ENCODE measurements around the gene TIGD6.
A peak's percentile ranks its signal among the peaks of the same experiment; 100 is the strongest.

TIGD6 gene

GRCh38 chr5:149956685-149957084 lies 43.8 kb downstream of the TIGD6 start:
- Histone ChIP-seq H2AFZ (ENCODE audit: low read length) (no peak overlapping the region), H3K79me1 (ENCODE audit: low read depth, low read length) (no peaks in the 10 kb centered on the region), H3K27ac (replicated peaks; ENCODE audit: low read length) (no peak overlapping the region), H3K23ac (ENCODE audit: low read depth, low read length, poor library complexity) (no peak overlapping the region), H2BK120ac (ENCODE audit: low read depth, low read length) (no peak overlapping the region), H3K9me3 (replicated peaks in 1 of 2; ENCODE audit: control insufficient read depth in 2 of 2, insufficient read depth in 1 of 2, low read depth in 1 of 2, low read length in 2 of 2) (no peaks in the 10 kb centered on the region), H4K91ac (ENCODE audit: low read depth, low read length, poor library complexity) (no peak overlapping the region), H4K8ac (ENCODE audit: low read depth, low read length) (no peak overlapping the region), H3K14ac (ENCODE audit: low read length) (no peak overlapping the region), H3K4me1 (ENCODE audit: control insufficient read depth in 2 of 2, insufficient read depth in 1 of 2, low read depth in 1 of 2, low read length in 2 of 2) (peaks cover 5 to 6% of the 10 kb centered on the region in 2 donors), H3K4ac (ENCODE audit: low read length) (no peak overlapping the region), H3K4me3 (ENCODE audit: low read length in 2 of 2) (no peak overlapping the region), H2BK12ac (ENCODE audit: low read length) (no peak overlapping the region), H3K18ac (ENCODE audit: low read length) (no peak overlapping the region), H2BK15ac (ENCODE audit: low read length) (no peak overlapping the region), H3K9ac (ENCODE audit: low read depth, low read length, poor library complexity) (no peak overlapping the region), H3K27me3 (ENCODE audit: control insufficient read depth in 3 of 3, insufficient read depth in 3 of 3, low read depth in 1 of 3, low read length in 3 of 3) (peaks cover 0 to under 1% (median 0%) of the 10 kb centered on the region in 3 experiments), H3K36me3 (replicated peaks in 1 of 2; ENCODE audit: control insufficient read depth in 2 of 2, insufficient read depth in 2 of 2, low read length in 2 of 2) (no peaks in the 10 kb centered on the region), H2AK5ac (ENCODE audit: low read depth, low read length) (no peak overlapping the region), H3K4me2 (ENCODE audit: insufficient read depth, low read length, poor library complexity, severe bottlenecking) (no peak overlapping the region), H2BK5ac (ENCODE audit: low read length) (no peak overlapping the region)
- no peak for DNase-seq (ENCODE audit: low spot score)
- WGBS, 2 donors (ENCODE audit: extremely low coverage in 2 of 2, insufficient read length in 2 of 2, insufficient replicate concordance in 1 of 2): no CpG with 5 or more reads among the region's 5 CpGs

GRCh38 chr5:149954798-149955197 lies 45.7 kb downstream of the TIGD6 start:
- WGBS, 2 donors (ENCODE audit: extremely low coverage in 2 of 2, insufficient read length in 2 of 2, insufficient replicate concordance in 1 of 2): no CpG with 5 or more reads among the region's 6 CpGs
- H3K4ac ChIP-seq (ENCODE audit: low read length): no peak overlapping the region

GRCh38 chr5:149953436-149954121 lies 46.9 kb downstream of the TIGD6 start:
- Histone ChIP-seq H3K14ac (ENCODE audit: low read length) (no peak overlapping the region), H3K27ac (replicated peaks; ENCODE audit: low read length) (no peak overlapping the region), H3K9me3 (replicated peaks in 1 of 2; ENCODE audit: control insufficient read depth in 2 of 2, insufficient read depth in 1 of 2, low read depth in 1 of 2, low read length in 2 of 2) (no peaks in the 10 kb centered on the region), H3K9ac (ENCODE audit: low read depth, low read length, poor library complexity) (no peak overlapping the region), H3K4me2 (ENCODE audit: insufficient read depth, low read length, poor library complexity, severe bottlenecking) (no peak overlapping the region), H3K27me3 (ENCODE audit: control insufficient read depth in 3 of 3, insufficient read depth in 3 of 3, low read depth in 1 of 3, low read length in 3 of 3) (peaks cover 0 to 4% (median 0%) of the 10 kb centered on the region in 3 experiments), H4K8ac (ENCODE audit: low read depth, low read length) (no peak overlapping the region), H4K91ac (ENCODE audit: low read depth, low read length, poor library complexity) (no peak overlapping the region), H2BK15ac (ENCODE audit: low read length) (no peak overlapping the region), H3K79me1 (ENCODE audit: low read depth, low read length) (no peaks in the 10 kb centered on the region), H2BK5ac (ENCODE audit: low read length) (no peak overlapping the region), H2BK120ac (ENCODE audit: low read depth, low read length) (no peak overlapping the region), H3K18ac (ENCODE audit: low read length) (no peak overlapping the region), H2AFZ (ENCODE audit: low read length) (peak overlapping the region; percentile 35), H2AK5ac (ENCODE audit: low read depth, low read length) (no peak overlapping the region), H3K4me1 (ENCODE audit: control insufficient read depth in 2 of 2, insufficient read depth in 1 of 2, low read depth in 1 of 2, low read length in 2 of 2) (no peaks in the 10 kb centered on the region), H3K36me3 (replicated peaks in 1 of 2; ENCODE audit: control insufficient read depth in 2 of 2, insufficient read depth in 2 of 2, low read length in 2 of 2) (no peaks in the 10 kb centered on the region), H3K4ac (ENCODE audit: low read length) (no peak overlapping the region), H3K4me3 (ENCODE audit: low read length in 2 of 2) (no peak overlapping the region), H3K23ac (ENCODE audit: low read depth, low read length, poor library complexity) (no peak overlapping the region), H2BK12ac (ENCODE audit: low read length) (no peak overlapping the region)
- no peak for DNase-seq (ENCODE audit: low spot score)
- WGBS, 2 donors (ENCODE audit: extremely low coverage in 2 of 2, insufficient read length in 2 of 2, insufficient replicate concordance in 1 of 2): no CpG with 5 or more reads among the region's 9 CpGs

More at GRCh38 chr5:149954798-149955197, 45.7 kb downstream of the TIGD6 start:
- no peak overlapping the region for H3K4me2 ChIP-seq (ENCODE audit: insufficient read depth, low read length, poor library complexity, severe bottlenecking)
- no peak overlapping the region for H2BK12ac ChIP-seq (ENCODE audit: low read length)
- H2BK15ac ChIP-seq (ENCODE audit: low read length): no peak overlapping the region
- H2AFZ ChIP-seq (ENCODE audit: low read length): no peak overlapping the region
- no peak overlapping the region for H2BK5ac ChIP-seq (ENCODE audit: low read length)
- H3K9ac ChIP-seq (ENCODE audit: low read depth, low read length, poor library complexity): no peak overlapping the region
- peaks cover 2 to 4% of the 10 kb centered on the region in 2 donors for H3K4me1 ChIP-seq (ENCODE audit: control insufficient read depth in 2 of 2, insufficient read depth in 1 of 2, low read depth in 1 of 2, low read length in 2 of 2)
- H4K91ac ChIP-seq (ENCODE audit: low read depth, low read length, poor library complexity): no peak overlapping the region
- no peaks in the 10 kb centered on the region for H3K36me3 ChIP-seq (replicated peaks in 1 of 2; ENCODE audit: control insufficient read depth in 2 of 2, insufficient read depth in 2 of 2, low read length in 2 of 2)
- H3K18ac ChIP-seq (ENCODE audit: low read length): no peak overlapping the region
- H2AK5ac ChIP-seq (ENCODE audit: low read depth, low read length): no peak overlapping the region
- H3K27me3 ChIP-seq (ENCODE audit: control insufficient read depth in 3 of 3, insufficient read depth in 3 of 3, low read depth in 1 of 3, low read length in 3 of 3): peaks cover 0 to 4% (median 0%) of the 10 kb centered on the region in 3 experiments
- H3K79me1 ChIP-seq (ENCODE audit: low read depth, low read length): no peaks in the 10 kb centered on the region
- H3K27ac ChIP-seq (replicated peaks; ENCODE audit: low read length): no peak overlapping the region
- no peak overlapping the region for H3K14ac ChIP-seq (ENCODE audit: low read length)
- no peak for DNase-seq (ENCODE audit: low spot score)
- H3K23ac ChIP-seq (ENCODE audit: low read depth, low read length, poor library complexity): no peak overlapping the region
- no peak overlapping the region for H2BK120ac ChIP-seq (ENCODE audit: low read depth, low read length)
- H3K9me3 ChIP-seq (replicated peaks in 1 of 2; ENCODE audit: control insufficient read depth in 2 of 2, insufficient read depth in 1 of 2, low read depth in 1 of 2, low read length in 2 of 2): no peaks in the 10 kb centered on the region
- H3K4me3 ChIP-seq (ENCODE audit: low read length in 2 of 2): no peak overlapping the region
- H4K8ac ChIP-seq (ENCODE audit: low read depth, low read length): no peak overlapping the region

- Histone ChIP-seq H2BK120ac (ENCODE audit: low read depth, low read length) (no peak overlapping the region), H3K14ac (ENCODE audit: low read length) (no peak overlapping the region), H3K4ac (ENCODE audit: low read length) (no peak overlapping the region), H3K4me2 (ENCODE audit: insufficient read depth, low read length, poor library complexity, severe bottlenecking) (no peak overlapping the region), H3K36me3 (replicated peaks in 1 of 2; ENCODE audit: control insufficient read depth in 2 of 2, insufficient read depth in 2 of 2, low read length in 2 of 2) (no peaks in the 10 kb centered on the region), H3K4me3 (ENCODE audit: low read length in 2 of 2) (no peak overlapping the region), H3K27ac (replicated peaks; ENCODE audit: low read length) (no peak overlapping the region), H2AK5ac (ENCODE audit: low read depth, low read length) (no peak overlapping the region), H3K79me1 (ENCODE audit: low read depth, low read length) (no peaks in the 10 kb centered on the region), H4K91ac (ENCODE audit: low read depth, low read length, poor library complexity) (no peak overlapping the region), H2BK15ac (ENCODE audit: low read length) (no peak overlapping the region), H3K9me3 (replicated peaks in 1 of 2; ENCODE audit: control insufficient read depth in 2 of 2, insufficient read depth in 1 of 2, low read depth in 1 of 2, low read length in 2 of 2) (no peaks in the 10 kb centered on the region), H3K4me1 (ENCODE audit: control insufficient read depth in 2 of 2, insufficient read depth in 1 of 2, low read depth in 1 of 2, low read length in 2 of 2) (no peaks in the 10 kb centered on the region), H2BK12ac (ENCODE audit: low read length) (no peak overlapping the region), H3K9ac (ENCODE audit: low read depth, low read length, poor library complexity) (no peak overlapping the region), H2BK5ac (ENCODE audit: low read length) (no peak overlapping the region), H3K23ac (ENCODE audit: low read depth, low read length, poor library complexity) (no peak overlapping the region), H2AFZ (ENCODE audit: low read length) (no peak overlapping the region), H3K27me3 (ENCODE audit: control insufficient read depth in 3 of 3, insufficient read depth in 3 of 3, low read depth in 1 of 3, low read length in 3 of 3) (peaks cover 0 to 7% (median 0%) of the 10 kb centered on the region in 3 experiments), H4K8ac (ENCODE audit: low read depth, low read length) (no peak overlapping the region), H3K18ac (ENCODE audit: low read length) (no peak overlapping the region)
- WGBS, 2 donors (ENCODE audit: extremely low coverage in 2 of 2, insufficient read length in 2 of 2, insufficient replicate concordance in 1 of 2): no CpG with 5 or more reads among the region's 6 CpGs
- no peak for DNase-seq (ENCODE audit: low spot score)
Measured at GRCh38 chr5:149951138-149951749, 49.2 kb downstream of the TIGD6 start.

Data from neuronal stem cell (in vitro differentiated cells).